H7 (cell line): Measurements from ENCODE around the gene TTK. TPM values are rescaled to one million over a fixed set of nuclear protein-coding genes. Genes with fewer than 3 reads are reported as not detected.

Experiments
- DNase-seq: peaks from one replicate; pipeline ENCODE4 v3.0.0; 2012
- H3K27me3 ChIP-seq: 2 replicates; pipeline ENCODE4 v1.6.0; 2011; ENCODE audit warnings: mild to moderate bottlenecking, low read length; ENCODE audit not compliant: control insufficient read depth, insufficient read depth
- H3K36me3 ChIP-seq: replicated peaks from 2 replicates; pipeline ENCODE4 v1.5.1; 2011; ENCODE audit warnings: low read length; ENCODE audit not compliant: control insufficient read depth, insufficient read depth
- H3K4me3 ChIP-seq: 2 replicates; pipeline ENCODE4 v1.5.1; 2011; ENCODE audit warnings: low read depth, mild to moderate bottlenecking, control low read depth, low read length, moderate library complexity; ENCODE audit not compliant: insufficient read depth
- total RNA-seq: library from RNA; depleted of rRNA; stranded (reverse); fragments of >200 nt; shearing (Covaris generic); gene quantifications from 2 replicates; pipeline ENCODE4 v1.2.3, GENCODE V29; 2014; rRNA removed

Gene TTK
- 69.0 and 97.9 TPM in 2 replicates for total RNA-seq

GRCh38 chr6:80004173-80005072 is at the start of gene TTK:
Gene TTK, plus strand, starts transcription at chr6:80004649. Its CDS starts 1,195 bp downstream, at chr6:80005844.
- H3K4me3 ChIP-seq, result peak within 1 kb of the TSS; percentile 42
- H3K36me3 ChIP-seq, result peaks cover 2% of the 10 kb centered on the region
- H3K27me3 ChIP-seq, result no peaks in the 10 kb centered on the region
- DNase-seq, result peak; percentile 90

- no peaks in the 10 kb centered on the region for H3K27me3 ChIP-seq
- DNase-seq, result no peak
- no peak overlapping the region for H3K4me3 ChIP-seq
- H3K36me3 ChIP-seq, result no peaks in the 10 kb centered on the region
Measured at GRCh38 chr6:79954849-79955248, 49.6 kb upstream of the TTK start.

GRCh38 chr6:79964607-79965081 is 39.8 kb upstream of the TTK start:
- H3K36me3 ChIP-seq, result no peaks in the 10 kb centered on the region
- no peak overlapping the region for H3K4me3 ChIP-seq
- DNase-seq, result no peak
- H3K27me3 ChIP-seq, result no peaks in the 10 kb centered on the region

- no peaks in the 10 kb centered on the region for H3K27me3 ChIP-seq
- DNase-seq, result no peak
- H3K36me3 ChIP-seq, result no peaks in the 10 kb centered on the region
- no peak overlapping the region for H3K4me3 ChIP-seq
Measured at GRCh38 chr6:79967178-79967577, 37.3 kb upstream of the TTK start.

- H3K36me3 ChIP-seq, result no peaks in the 10 kb centered on the region
- no peaks in the 10 kb centered on the region for H3K27me3 ChIP-seq
- no peak overlapping the region for H3K4me3 ChIP-seq
- no peak for DNase-seq
Measured at GRCh38 chr6:79969784-79970183, 34.7 kb upstream of the TTK start.

- no peaks in the 10 kb centered on the region for H3K36me3 ChIP-seq
- H3K4me3 ChIP-seq, result no peak overlapping the region
- DNase-seq, result no peak
- H3K27me3 ChIP-seq, result no peaks in the 10 kb centered on the region
Measured at GRCh38 chr6:79971193-79971592, 33.3 kb upstream of the TTK start.

- no peak for DNase-seq
- no peaks in the 10 kb centered on the region for H3K36me3 ChIP-seq
- H3K27me3 ChIP-seq, result no peaks in the 10 kb centered on the region
- H3K4me3 ChIP-seq, result no peak overlapping the region
Measured at GRCh38 chr6:79981652-79982051, 22.8 kb upstream of the TTK start.

- peak; percentile 5 for DNase-seq
- Histone ChIP-seq H3K27me3 (no peaks in the 10 kb centered on the region), H3K36me3 (no peaks in the 10 kb centered on the region)
Measured at GRCh38 chr6:79984261-79984660, 20.2 kb upstream of the TTK start.

GRCh38 chr6:79985128-79985527 is 19.3 kb upstream of the TTK start:
- Histone ChIP-seq H3K27me3 (no peaks in the 10 kb centered on the region), H3K36me3 (no peaks in the 10 kb centered on the region), H3K4me3 (no peak overlapping the region)
- no peak for DNase-seq

More at GRCh38 chr6:79984261-79984660, 20.2 kb upstream of the TTK start:
- no peak overlapping the region for H3K4me3 ChIP-seq

GRCh38 chr6:79989641-79990040 is 14.8 kb upstream of the TTK start:
- no peaks in the 10 kb centered on the region for H3K36me3 ChIP-seq
- H3K27me3 ChIP-seq, result no peaks in the 10 kb centered on the region
- no peak overlapping the region for H3K4me3 ChIP-seq
- DNase-seq, result no peak

- Histone ChIP-seq H3K27me3 (no peaks in the 10 kb centered on the region), H3K36me3 (no peaks in the 10 kb centered on the region), H3K4me3 (no peak overlapping the region)
- no peak for DNase-seq
Measured at GRCh38 chr6:79993012-79993910, 11.2 kb upstream of the TTK start.

GRCh38 chr6:79993911-79994309 is 10.5 kb upstream of the TTK start:
- Histone ChIP-seq H3K36me3 (no peaks in the 10 kb centered on the region), H3K4me3 (no peak overlapping the region), H3K27me3 (no peaks in the 10 kb centered on the region)
- DNase-seq, result no peak

- Histone ChIP-seq H3K27me3 (no peaks in the 10 kb centered on the region), H3K4me3 (no peak overlapping the region), H3K36me3 (no peaks in the 10 kb centered on the region)
- no peak for DNase-seq
Measured at GRCh38 chr6:79997728-79998127, 6.7 kb upstream of the TTK start.

- no peak for DNase-seq
- Histone ChIP-seq H3K36me3 (no peaks in the 10 kb centered on the region), H3K27me3 (no peaks in the 10 kb centered on the region)
Measured at GRCh38 chr6:80001337-80001736, 3.1 kb upstream of the TTK start.

GRCh38 chr6:80003826-80004172 is 650 bp upstream of the TTK start:
- peaks cover 2% of the 10 kb centered on the region; the same call in 1 of the 2 replicates for H3K36me3 ChIP-seq
- no peaks in the 10 kb centered on the region for H3K27me3 ChIP-seq
- DNase-seq, result peak; percentile 2
- H3K4me3 ChIP-seq, result peak overlapping the region; percentile 42

More at GRCh38 chr6:80001337-80001736, 3.1 kb upstream of the TTK start:
- H3K4me3 ChIP-seq, result no peak overlapping the region
